HG02938 (cell line): ENCODE data around the gene RBBP8NL.

Experiments used
- ATAC-seq: cut with Tn5 transposase; IDR thresholded peaks from one replicate; pipeline ENCODE4 v1.9.1; 2021; ENCODE audit warnings: mild to moderate bottlenecking, moderate library complexity; ENCODE audit not compliant: unreplicated experiment

The RBBP8NL gene

GRCh38 chr20:62394248-62395245 is 32.8 kb downstream of the RBBP8NL start:
- ATAC-seq = no peak

GRCh38 chr20:62393830-62394229 is 33.5 kb downstream of the RBBP8NL start:
- no peak for ATAC-seq

- no peak for ATAC-seq
Observed at GRCh38 chr20:62393335-62393665, 34.0 kb downstream of the RBBP8NL start.

GRCh38 chr20:62392621-62393334 is 34.6 kb downstream of the RBBP8NL start:
- no peak for ATAC-seq

- no peak for ATAC-seq
Observed at GRCh38 chr20:62392077-62392418, 35.3 kb downstream of the RBBP8NL start.

GRCh38 chr20:62391165-62392076 is 35.9 kb downstream of the RBBP8NL start:
- no peak for ATAC-seq

GRCh38 chr20:62390317-62391164 is 36.8 kb downstream of the RBBP8NL start:
- no peak for ATAC-seq

- no peak for ATAC-seq
Observed at GRCh38 chr20:62389601-62390087, 37.7 kb downstream of the RBBP8NL start.

GRCh38 chr20:62388839-62389600 is 38.3 kb downstream of the RBBP8NL start:
- no peak for ATAC-seq

GRCh38 chr20:62387933-62388635 is 39.3 kb downstream of the RBBP8NL start:
- ATAC-seq = no peak

- no peak for ATAC-seq
Observed at GRCh38 chr20:62387219-62387913, 40.0 kb downstream of the RBBP8NL start.

GRCh38 chr20:62386383-62387218 is 40.7 kb downstream of the RBBP8NL start, which contains the start of gene RPS21:
Gene RPS21, plus strand, starts transcription at chr20:62387103. Its CDS starts 236 bp downstream, at chr20:62387339.
- peak; percentile 81 for ATAC-seq

GRCh38 chr20:62382306-62383198 is 44.8 kb downstream of the RBBP8NL start:
- peak; percentile 55 for ATAC-seq

GRCh38 chr20:62381842-62382241 is 45.5 kb downstream of the RBBP8NL start:
- no peak for ATAC-seq

GRCh38 chr20:62381202-62381797 is 46.0 kb downstream of the RBBP8NL start:
- ATAC-seq = no peak

GRCh38 chr20:62378215-62378614 is 49.1 kb downstream of the RBBP8NL start:
- no peak for ATAC-seq
